Endodermal cell (in vitro differentiated cells): ENCODE data around the gene RAB14. TPM values are rescaled to one million over a fixed set of nuclear protein-coding genes. Genes with fewer than 3 reads are reported as not detected.

Experiments used
- DNase-seq: peaks from one replicate; pipeline ENCODE4 v3.0.0-alpha.2; 2017
- H3K27ac ChIP-seq: 2 replicates; pipeline ENCODE4 v1.5.1; 2013; ENCODE audit warnings: mild to moderate bottlenecking, low read depth, low read length, moderate library complexity
- H3K27me3 ChIP-seq: 2 replicates; pipeline ENCODE4 v1.6.1; 2013; ENCODE audit warnings: mild to moderate bottlenecking, low read length, moderate library complexity; ENCODE audit not compliant: insufficient read depth, control insufficient read depth, poor library complexity, severe bottlenecking
- H3K36me3 ChIP-seq: 2 replicates; pipeline ENCODE4 v1.7.0; 2013; ENCODE audit warnings: mild to moderate bottlenecking, low read length, moderate library complexity; ENCODE audit not compliant: control insufficient read depth, insufficient read depth
- H3K4me1 ChIP-seq: one replicate; pipeline ENCODE4 v1.7.0; 2013; ENCODE audit warnings: low read length; ENCODE audit not compliant: control insufficient read depth, insufficient read depth
- H3K4me3 ChIP-seq: 2 replicates; pipeline ENCODE4 v1.5.1; 2013; ENCODE audit warnings: mild to moderate bottlenecking, low read length, moderate library complexity
- H3K9ac ChIP-seq: 2 replicates; pipeline ENCODE4 v1.6.1; 2013; ENCODE audit warnings: mild to moderate bottlenecking, low read length, moderate library complexity; ENCODE audit not compliant: poor library complexity, severe bottlenecking; ENCODE audit errors: extremely low read depth
- H3K9me3 ChIP-seq: 2 replicates; pipeline ENCODE4 v1.6.1; 2013; ENCODE audit warnings: mild to moderate bottlenecking, low read length, moderate library complexity; ENCODE audit not compliant: control insufficient read depth
- H3K27ac Mint-ChIP-seq: 2 replicates; pipeline ENCODE4 v1.8.0; 2020; ENCODE audit warnings: mixed read lengths
- H3K27me3 Mint-ChIP-seq: 2 replicates; pipeline ENCODE4 v1.8.0; 2021; ENCODE audit warnings: mild to moderate bottlenecking, mixed read lengths; ENCODE audit not compliant: insufficient read depth
- H3K36me3 Mint-ChIP-seq: 2 replicates; pipeline ENCODE4 v1.8.0; 2020; ENCODE audit warnings: low read depth, mixed read lengths
- H3K4me1 Mint-ChIP-seq: 2 replicates; pipeline ENCODE4 v1.8.0; 2020; ENCODE audit warnings: mixed read lengths
- H3K4me3 Mint-ChIP-seq: 2 replicates; pipeline ENCODE4 v1.8.0; 2020; ENCODE audit warnings: mild to moderate bottlenecking, moderate library complexity, mixed read lengths
- H3K9me3 Mint-ChIP-seq: 2 replicates; pipeline ENCODE4 v1.8.0; 2020; ENCODE audit warnings: mild to moderate bottlenecking, mixed read lengths
- CTCF ChIP-seq: fragments of 200-600 bp; sonication (generic); conservative IDR thresholded peaks from 2 replicates; pipeline ENCODE4 v1.5.0; 2021; ENCODE audit warnings: antibody characterized with exemption, mild to moderate bottlenecking
- WGBS, 2 experiments: methylation state at CpG; one replicate each; pipeline versions ENCODE4 v1.1.5 to v1.1.7; 2013; ENCODE audit warnings: missing lambda C conversion rate in 2 of 2, mixed read lengths in 1 of 2; ENCODE audit not compliant: insufficient coverage in 1 of 2, insufficient read length in 1 of 2; 5-methylcytosine and 5-hydroxymethylcytosine counted together
- total RNA-seq, 2 donors: library from RNA; stranded (reverse); fragmentation: NEBNext Ultra II Directional in 1 of 2; extraction: Animal tissue kit (Norgen Biotek cat#: 25700) in 1 of 2; gene quantifications; 2 replicates in 1 of 2; 3 replicates in 1 of 2; pipeline ENCODE4 v1.2.1, GENCODE V29; 2021

Gene RAB14
- total RNA-seq, 2 donors from 2014 or later = 35.9 to 40.7 TPM

GRCh38 chr9:121239851-121240250, 38.2 kb upstream of the RAB14 start:
- TF ChIP-seq CTCF = no peak
- H3K9me3 ChIP-seq = peaks cover 9% of the 10 kb centered on the region
- H3K27me3 ChIP-seq = peaks cover 4% of the 10 kb centered on the region
- H3K4me1 ChIP-seq = no peaks in the 10 kb centered on the region
- Mint-ChIP-seq H3K4me1 (peaks cover 1% of the 10 kb centered on the region), H3K36me3 (no peaks in the 10 kb centered on the region), H3K4me3 (no peak overlapping the region), H3K27me3 (peaks cover 17% of the 10 kb centered on the region), H3K27ac (no peak overlapping the region), H3K9me3 (peaks cover 9% of the 10 kb centered on the region)
- no peak for DNase-seq
- H3K27ac ChIP-seq = no peak overlapping the region
- 96 to 97% methylated on average over 5 of the region's 5 CpGs for WGBS, 2 experiments
- H3K36me3 ChIP-seq = no peaks in the 10 kb centered on the region
- no peak overlapping the region for H3K9ac ChIP-seq
- H3K4me3 ChIP-seq = no peak overlapping the region

- WGBS, 2 experiments = 90 to 100% methylated on average over 3 of the region's 3 CpGs
Measured at GRCh38 chr9:121239071-121239470, 37.4 kb upstream of the RAB14 start.

GRCh38 chr9:121237916-121238315, 36.2 kb upstream of the RAB14 start:
- Mint-ChIP-seq H3K27ac (no peak overlapping the region), H3K36me3 (no peaks in the 10 kb centered on the region), H3K4me1 (peaks cover 1% of the 10 kb centered on the region), H3K9me3 (no peaks in the 10 kb centered on the region), H3K27me3 (peaks cover 17% of the 10 kb centered on the region), H3K4me3 (no peak overlapping the region)
- H3K4me3 ChIP-seq = no peak overlapping the region
- no peaks in the 10 kb centered on the region for H3K9me3 ChIP-seq
- 95 to 96% methylated on average over 3 of the region's 3 CpGs for WGBS, 2 experiments
- H3K27ac ChIP-seq = no peak overlapping the region
- TF ChIP-seq CTCF = no peak
- H3K36me3 ChIP-seq = no peaks in the 10 kb centered on the region
- H3K9ac ChIP-seq = no peak overlapping the region
- no peak for DNase-seq
- H3K27me3 ChIP-seq = peaks cover 4% of the 10 kb centered on the region
- H3K4me1 ChIP-seq = no peaks in the 10 kb centered on the region

More at GRCh38 chr9:121239071-121239470, 37.4 kb upstream of the RAB14 start:
- Histone ChIP-seq H3K27ac (no peak overlapping the region), H3K36me3 (no peaks in the 10 kb centered on the region), H3K27me3 (peaks cover 4% of the 10 kb centered on the region), H3K4me3 (no peak overlapping the region), H3K9ac (no peak overlapping the region), H3K9me3 (peaks cover 4% of the 10 kb centered on the region), H3K4me1 (no peaks in the 10 kb centered on the region)
- no peaks in the 10 kb centered on the region for H3K36me3 Mint-ChIP-seq
- H3K9me3 Mint-ChIP-seq = peaks cover 3% of the 10 kb centered on the region
- no peak for DNase-seq
- no peak overlapping the region for H3K4me3 Mint-ChIP-seq
- TF ChIP-seq CTCF = no peak
- H3K4me1 Mint-ChIP-seq = peaks cover 1% of the 10 kb centered on the region
- H3K27ac Mint-ChIP-seq = no peak overlapping the region
- peaks cover 17% of the 10 kb centered on the region for H3K27me3 Mint-ChIP-seq
